Right cardiac atrium (tissue), 5 donors: Measurements from ENCODE around the gene IFT80. TPM values are rescaled to one million over a fixed set of nuclear protein-coding genes. Genes with fewer than 3 reads are reported as not detected.
A peak's percentile ranks its signal among the peaks of the same experiment; 100 is the strongest.

ENCODE experiments used
- ATAC-seq, 2 donors: fragments of 200-7000 bp; cut with Tn5 transposase; one replicate each; pipeline versions ENCODE4 v1.8.0 to v1.9.1; 2020; ENCODE audit warnings: moderate library complexity in 2 of 2, mild to moderate bottlenecking in 1 of 2
- DNase-seq, 3 donors: peaks; one replicate each; pipeline ENCODE4 v3.0.0-alpha.2; 2020
- H3K27ac ChIP-seq: one replicate; pipeline ENCODE4 v1.5.1; 2013; ENCODE audit warnings: mild to moderate bottlenecking, low read length, control low read depth, moderate library complexity
- H3K27me3 ChIP-seq: one replicate; pipeline ENCODE4 v1.6.1; 2013; ENCODE audit not compliant: control insufficient read depth, insufficient read depth
- H3K4me1 ChIP-seq: one replicate; pipeline ENCODE4 v1.6.1; 2013; ENCODE audit warnings: low read length; ENCODE audit not compliant: control insufficient read depth, insufficient read depth
- H3K4me3 ChIP-seq: one replicate; pipeline ENCODE4 v1.5.1; 2013; ENCODE audit warnings: low read length, control low read depth
- H3K9me3 ChIP-seq: one replicate; pipeline ENCODE4 v1.6.1; 2013; ENCODE audit warnings: low read length; ENCODE audit not compliant: control insufficient read depth
- WGBS: extraction: QIAGEN DNeasy Blood & Tissue Kit; methylation state at CpG from one replicate; pipeline ENCODE4 v1.1.7; 2013; 5-methylcytosine and 5-hydroxymethylcytosine counted together
- intact Hi-C, 4 donors: fragments of 100-400 bp; cut with DNase I; formaldehyde crosslinking; loops; one replicate each; pipeline versions ENCODE4 v1.11.0 to v1.14.0; 2022 to 2023
- polyA plus RNA-seq: library from polyadenylated mRNA; stranded (reverse); fragments of 200-250 nt; gene quantifications from one replicate; pipeline ENCODE4 v1.2.3, GENCODE V29; 2013
- total RNA-seq, 4 donors: library from RNA; stranded (reverse); fragmentation: NEBNext Ultra II Directional; extraction: Animal tissue kit (Norgen Biotek cat#: 25700); gene quantifications; one replicate each; pipeline ENCODE4 v1.2.1, GENCODE V29; 2021
- donor health status: healthy with polysubstance abuse.
- donor health status: DM: no; HTN: yes; CAD: no.
- donor health status: DM: no; HTN: no; CAD: no.
- donor health status: DM: no; HTN: yes; CAD: no; lungs with severe emphysema.
- donor health status: DM: yes; HTN: yes; CAD: no.

Gene IFT80
- total and polyA plus RNA-seq, 5 donors: 8.8 to 20.2 (median 14.5) TPM

DNA sequence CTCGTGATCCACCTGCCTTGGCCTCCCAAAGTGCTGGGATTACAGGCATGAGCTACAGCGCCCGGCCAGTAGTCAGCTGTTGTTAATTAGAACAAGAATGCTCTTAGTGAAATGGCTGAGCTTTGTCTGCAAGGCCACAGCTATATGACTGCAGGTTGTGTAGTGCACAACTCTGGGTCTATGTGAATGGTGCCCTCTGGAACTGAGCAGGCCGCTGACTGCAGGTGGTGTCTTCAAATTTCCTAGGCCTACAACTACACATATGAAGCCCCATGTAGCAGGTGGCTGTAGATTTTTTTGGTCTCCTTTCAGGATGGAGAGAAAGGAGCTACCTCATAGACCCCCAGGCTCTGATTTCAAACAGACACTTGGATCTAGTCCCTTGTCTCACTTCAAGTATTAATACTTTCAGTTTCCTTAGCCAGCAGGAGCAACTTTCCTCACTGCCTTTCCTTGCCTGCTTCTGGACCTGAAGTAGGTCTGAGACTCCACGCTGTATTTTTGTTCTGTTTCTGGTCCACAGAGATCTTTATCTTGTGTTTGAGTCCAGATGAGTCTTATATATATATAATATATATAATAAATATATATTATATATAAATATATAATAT lies 86.9 kb downstream of the IFT80 start:
- intact Hi-C loops: no loop called here

DNA sequence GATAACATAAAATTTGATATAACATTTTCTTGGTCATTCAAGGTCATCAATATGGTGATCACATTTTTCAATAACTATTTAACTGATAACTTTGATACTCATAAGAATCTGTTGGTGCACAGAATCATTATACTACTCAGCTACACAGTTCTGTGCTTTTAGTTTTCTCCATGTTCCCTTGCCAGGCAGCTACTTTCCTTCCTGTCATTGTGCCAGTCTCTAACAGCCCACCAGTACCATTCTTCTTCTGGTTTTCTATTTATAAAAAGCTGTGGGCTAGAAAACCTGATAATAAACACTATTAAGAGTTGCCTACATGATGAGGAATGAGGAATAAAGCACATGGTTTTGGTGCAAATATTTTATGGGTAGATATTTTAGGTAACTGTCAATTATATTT lies 96.2 kb downstream of the IFT80 start:
- ATAC-seq (no peak), DNase-seq (no peak)
- H3K9me3 ChIP-seq: no peaks in the 10 kb centered on the region
- H3K27ac ChIP-seq: no peak overlapping the region
- no peaks in the 10 kb centered on the region for H3K27me3 ChIP-seq
- no peaks in the 10 kb centered on the region for H3K4me1 ChIP-seq
- intact Hi-C loops: no loop called here
- no peak overlapping the region for H3K4me3 ChIP-seq

More for the DNA sequence above, 86.9 kb downstream of the IFT80 start:
- Histone ChIP-seq H3K4me1 (no peaks in the 10 kb centered on the region), H3K9me3 (no peaks in the 10 kb centered on the region), H3K27me3 (no peaks in the 10 kb centered on the region), H3K4me3 (no peak overlapping the region), H3K27ac (no peak overlapping the region)
- ATAC-seq: no peak
- 89% methylated on average over 5 of the region's 5 CpGs for WGBS
- DNase-seq: no peak

DNA sequence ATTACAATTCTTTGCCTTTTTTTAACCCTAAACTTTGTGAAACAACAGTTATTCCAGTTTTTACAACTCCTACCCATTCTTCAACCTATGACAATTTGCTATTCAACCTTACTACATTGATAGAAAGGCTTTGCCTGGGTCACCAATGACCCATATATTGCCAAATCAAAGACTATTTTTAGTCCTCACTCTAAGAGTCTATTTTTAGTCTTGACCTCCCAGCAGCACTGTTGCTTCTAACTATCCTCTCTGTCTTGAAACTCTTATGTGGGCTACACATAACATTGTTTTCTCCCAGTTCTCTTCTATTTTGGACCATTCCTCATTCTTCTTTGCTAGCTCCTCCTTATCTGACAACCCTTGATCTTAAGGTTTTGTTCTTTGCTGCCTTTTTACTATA lies 102.4 kb downstream of the IFT80 start:
- Histone ChIP-seq H3K4me3 (no peak overlapping the region), H3K9me3 (no peaks in the 10 kb centered on the region), H3K27ac (no peak overlapping the region), H3K27me3 (no peaks in the 10 kb centered on the region), H3K4me1 (no peaks in the 10 kb centered on the region)
- intact Hi-C loops: no loop called here
- no peak for DNase-seq
- peak; percentile 61 to 68 for ATAC-seq

DNA sequence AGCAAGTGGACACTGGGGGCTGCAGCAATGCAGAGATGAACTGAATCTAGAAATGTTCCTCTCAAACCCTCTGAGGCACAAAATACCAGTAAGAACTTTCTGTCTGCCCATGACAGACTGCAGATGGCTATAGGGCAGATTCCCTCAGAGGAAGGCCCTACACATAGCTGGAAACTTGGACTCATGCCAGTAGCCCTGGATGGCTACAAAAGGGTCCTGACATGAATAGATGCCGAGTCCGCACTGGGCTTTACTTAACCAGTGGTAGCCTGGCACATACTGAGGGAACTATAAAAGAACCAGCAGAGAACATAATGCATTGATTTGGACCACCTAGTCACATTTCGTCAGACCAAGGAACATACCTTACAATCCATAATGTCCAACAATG lies 107.1 kb downstream of the IFT80 start:
- Histone ChIP-seq H3K4me3 (no peak overlapping the region), H3K4me1 (no peaks in the 10 kb centered on the region), H3K27ac (no peak overlapping the region), H3K27me3 (no peaks in the 10 kb centered on the region), H3K9me3 (no peaks in the 10 kb centered on the region)
- 75% methylated on average over 3 of the region's 3 CpGs for WGBS
- DNase-seq (no peak), ATAC-seq (peak in 1 of 2 donors; percentile 16)
- intact Hi-C loops: no loop called here

DNA sequence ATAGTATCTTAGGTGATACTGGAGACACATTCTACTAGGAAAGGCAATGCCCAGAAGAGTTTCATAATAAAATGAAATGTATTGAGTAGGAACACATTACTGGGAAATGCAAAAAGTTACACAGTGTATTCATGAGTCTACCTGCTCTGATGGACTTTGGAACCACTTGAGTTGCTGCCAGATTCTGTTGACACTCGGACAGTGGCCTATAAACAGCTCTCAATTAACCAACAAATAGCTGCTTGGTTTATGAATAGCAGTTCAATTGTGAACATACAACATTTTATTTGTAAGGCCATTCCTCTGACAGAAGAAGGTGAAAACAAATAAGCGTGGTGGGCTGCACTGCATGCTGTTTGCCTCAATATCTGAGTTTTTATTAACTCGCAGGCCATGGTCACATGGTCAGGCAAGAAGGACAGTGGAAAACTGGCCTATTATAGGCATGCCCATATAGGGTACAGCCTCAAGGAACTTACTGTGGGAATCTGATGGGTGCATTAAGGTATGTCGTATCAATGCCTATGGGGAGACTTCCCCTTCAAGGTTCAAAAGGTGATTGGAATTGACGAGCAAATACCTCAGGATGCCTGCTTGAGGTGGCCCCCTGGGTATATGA lies 107.6 kb downstream of the IFT80 start:
- H3K9me3 ChIP-seq: no peaks in the 10 kb centered on the region
- no peak overlapping the region for H3K27ac ChIP-seq
- 86% methylated on average over 5 of the region's 5 CpGs for WGBS
- intact Hi-C loops: no loop called here
- DNase-seq: no peak
- no peaks in the 10 kb centered on the region for H3K27me3 ChIP-seq
- ATAC-seq: no peak
- no peaks in the 10 kb centered on the region for H3K4me1 ChIP-seq
- no peak overlapping the region for H3K4me3 ChIP-seq

DNA sequence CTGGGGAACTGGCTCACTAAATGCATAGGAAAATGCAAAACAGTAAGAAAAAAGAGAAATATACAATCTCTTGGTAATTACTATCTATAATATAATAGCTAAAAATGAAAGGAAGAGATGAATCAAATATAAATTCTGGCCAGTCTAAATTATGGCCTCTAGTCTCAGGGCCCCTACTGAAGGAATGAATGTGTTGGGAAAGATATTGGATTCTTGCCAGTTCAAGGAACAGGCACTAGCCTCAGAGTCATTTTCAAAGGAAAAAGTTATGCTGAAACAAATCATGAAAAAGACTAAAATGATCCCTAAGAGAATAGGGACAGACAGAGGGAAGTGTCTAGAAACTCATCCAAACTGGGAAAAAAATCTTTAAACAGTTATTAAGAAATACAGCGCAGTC lies 111.4 kb downstream of the IFT80 start:
- Histone ChIP-seq H3K9me3 (no peaks in the 10 kb centered on the region), H3K4me1 (no peaks in the 10 kb centered on the region), H3K4me3 (no peak overlapping the region), H3K27me3 (no peaks in the 10 kb centered on the region), H3K27ac (no peak overlapping the region)
- ATAC-seq (no peak), DNase-seq (no peak)
- intact Hi-C loops: no loop called here
- 98% methylated on average over 1 of the region's 1 CpG for WGBS

DNA sequence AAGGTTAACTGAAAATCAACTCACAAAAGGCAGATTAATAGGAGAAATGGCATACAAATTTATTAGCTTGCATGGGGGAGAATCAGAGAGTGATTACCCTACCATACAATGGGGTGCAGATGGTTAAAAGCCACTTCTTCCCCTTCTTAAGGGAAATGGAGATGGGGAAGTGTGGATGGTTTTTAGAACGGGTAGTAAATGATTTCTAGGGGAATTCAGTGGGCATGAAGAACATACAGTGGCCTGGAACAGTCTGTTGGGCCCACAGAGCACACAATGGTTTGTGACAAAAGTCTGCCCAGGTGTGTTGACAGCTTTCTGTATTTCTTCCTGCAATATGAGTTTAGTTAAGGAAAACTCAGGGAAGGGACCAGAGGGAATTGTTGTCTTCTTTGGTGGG lies 112.8 kb downstream of the IFT80 start:
- intact Hi-C loops: no loop called here
- 70% methylated on average over 1 of the region's 1 CpG for WGBS
- Histone ChIP-seq H3K4me1 (no peaks in the 10 kb centered on the region), H3K27ac (no peak overlapping the region), H3K27me3 (no peaks in the 10 kb centered on the region), H3K4me3 (no peak overlapping the region), H3K9me3 (no peaks in the 10 kb centered on the region)
- DNase-seq (no peak), ATAC-seq (no peak)

DNA sequence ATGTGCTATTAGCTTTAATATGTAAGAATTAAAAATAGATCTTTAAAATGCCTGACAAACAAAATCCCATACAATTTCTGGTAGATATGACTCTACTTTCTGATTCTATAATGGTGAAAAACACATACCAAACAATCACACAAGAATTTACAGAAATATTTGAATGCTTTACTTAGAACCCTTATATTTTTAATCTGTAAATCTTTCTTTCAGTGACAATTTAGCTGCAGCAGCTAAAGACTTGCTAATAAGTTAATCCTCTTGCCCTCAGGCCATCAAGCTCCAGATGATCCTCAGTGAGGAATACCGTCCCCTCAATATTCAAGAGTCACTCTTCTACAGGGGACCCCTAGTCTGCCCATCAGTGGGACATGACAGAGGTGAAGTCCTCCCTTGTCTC lies 118.2 kb downstream of the IFT80 start:
- Histone ChIP-seq H3K4me1 (no peaks in the 10 kb centered on the region), H3K27ac (no peak overlapping the region), H3K27me3 (no peaks in the 10 kb centered on the region), H3K9me3 (no peaks in the 10 kb centered on the region), H3K4me3 (no peak overlapping the region)
- ATAC-seq (no peak), DNase-seq (no peak)
- WGBS: 100% methylated on average over 1 of the region's 1 CpG
- intact Hi-C loops: no loop called here

DNA sequence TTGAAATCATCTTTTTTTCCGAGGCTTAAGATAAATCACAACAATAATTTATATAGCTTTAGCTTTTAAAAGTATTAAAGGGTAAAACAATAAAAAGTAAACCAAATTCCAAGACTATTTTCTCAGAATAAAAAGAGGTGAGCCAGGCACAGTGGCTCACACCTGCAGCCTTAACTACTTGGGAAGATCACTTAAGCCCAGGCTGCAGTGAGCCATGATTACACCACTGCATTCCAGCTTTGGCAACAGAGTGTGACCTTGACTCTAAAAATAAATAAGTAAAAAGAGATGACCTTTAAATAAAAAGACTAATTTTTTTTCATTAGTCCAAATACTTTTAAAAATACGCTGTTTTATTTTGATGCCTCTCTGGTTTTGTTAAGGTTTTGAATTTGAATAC lies 119.4 kb downstream of the IFT80 start:
- H3K4me1 ChIP-seq: no peaks in the 10 kb centered on the region
- no peak overlapping the region for H3K4me3 ChIP-seq
- ATAC-seq: no peak
- H3K27ac ChIP-seq: no peak overlapping the region
- no peak for DNase-seq
- no peaks in the 10 kb centered on the region for H3K9me3 ChIP-seq
- no peaks in the 10 kb centered on the region for H3K27me3 ChIP-seq
- WGBS: 69% methylated on average over 2 of the region's 2 CpGs
- intact Hi-C loops: no loop called here

DNA sequence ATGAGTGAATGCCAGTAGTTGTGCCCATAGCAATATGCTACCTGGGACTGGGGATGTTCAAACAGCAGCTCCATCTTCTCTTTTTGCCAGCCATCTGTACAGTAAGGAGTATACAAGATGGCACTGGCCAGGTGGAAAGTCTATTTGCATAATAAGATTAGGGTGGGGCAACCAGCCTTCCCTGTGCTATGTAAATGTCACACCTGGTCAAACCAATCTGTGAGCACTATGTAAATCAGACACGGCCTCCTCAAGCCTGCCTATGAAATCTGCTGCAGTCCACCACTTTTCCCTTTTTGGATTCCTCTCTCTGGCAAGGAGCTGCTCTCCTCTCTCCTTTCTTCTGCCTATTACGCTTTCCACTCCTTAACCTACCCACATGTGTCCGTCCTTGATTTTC lies 120.8 kb downstream of the IFT80 start:
- intact Hi-C loops: no loop called here
- H3K4me3 ChIP-seq: no peak overlapping the region
- no peaks in the 10 kb centered on the region for H3K4me1 ChIP-seq
- 97% methylated on average over 3 of the region's 3 CpGs for WGBS
- H3K27ac ChIP-seq: no peak overlapping the region
- no peak for ATAC-seq
- no peak for DNase-seq
- H3K9me3 ChIP-seq: no peaks in the 10 kb centered on the region
- no peaks in the 10 kb centered on the region for H3K27me3 ChIP-seq

DNA sequence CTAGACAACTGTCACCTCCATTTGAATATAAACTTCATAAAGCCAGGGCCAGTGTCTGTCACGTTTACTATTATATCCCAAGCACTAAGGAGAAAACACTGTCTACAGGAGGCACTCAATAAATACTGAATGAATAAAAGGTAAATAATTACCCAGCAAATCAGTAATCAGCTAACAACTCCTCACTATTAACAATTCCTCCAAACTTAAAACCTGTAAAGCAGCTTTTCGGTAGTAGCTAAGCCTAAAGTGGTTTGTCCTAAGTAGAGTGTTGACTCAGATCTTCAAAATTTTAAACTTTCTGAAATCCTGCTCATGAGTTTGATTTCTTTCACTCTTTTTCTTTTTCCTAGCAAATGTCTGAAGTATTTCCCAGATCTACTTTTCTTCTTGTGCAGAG lies 133.9 kb downstream of the IFT80 start:
- Histone ChIP-seq H3K4me1 (no peaks in the 10 kb centered on the region), H3K4me3 (no peak overlapping the region), H3K27me3 (no peaks in the 10 kb centered on the region), H3K27ac (no peak overlapping the region), H3K9me3 (no peaks in the 10 kb centered on the region)
- 97% methylated on average over 2 of the region's 2 CpGs for WGBS
- intact Hi-C loops: no loop called here
- no peak for ATAC-seq
- no peak for DNase-seq
